ENCODE measurements around the gene MRPL53. TPM values are rescaled to one million over a fixed set of nuclear protein-coding genes. Genes with fewer than 3 reads are reported as not detected.

MRPL53 gene
- total RNA-seq, 1 experiment from 2014 or later: 52.1 TPM

GRCh38 chr2:74501335-74502071 lies 29.0 kb upstream of the MRPL53 start (continued):
- TF ChIP-seq PRDM15 (CRISPR knock-in tag; IDR thresholded peaks at IDR 0.05) (no peak), ZBTB21 (CRISPR knock-in tag; IDR thresholded peaks at IDR 0.05; ENCODE audit: borderline replicate concordance) (no peak), HMGXB4 (CRISPR knock-in tag; IDR thresholded peaks at IDR 0.05) (no peak), USF1 (CRISPR knock-in tag; IDR thresholded peaks at IDR 0.05) (no peak), ZNF263 (CRISPR knock-in tag; IDR thresholded peaks at IDR 0.05; ENCODE audit: low read depth) (no peak), GTF2I (CRISPR knock-in tag; conservative IDR thresholded peaks at IDR 0.05) (no peak), IRF1 (CRISPR knock-in tag; IDR thresholded peaks at IDR 0.05) (no peak), SP1 (CRISPR knock-in tag; conservative IDR thresholded peaks at IDR 0.05) (no peak), ZNF219 (CRISPR knock-in tag; IDR thresholded peaks at IDR 0.05; ENCODE audit: borderline replicate concordance) (no peak), HMGA2 (CRISPR knock-in tag; IDR thresholded peaks at IDR 0.05) (no peak), ATF2 (CRISPR knock-in tag; IDR thresholded peaks at IDR 0.05; ENCODE audit: borderline replicate concordance, low read depth) (no peak), ZNF281 (CRISPR knock-in tag; IDR thresholded peaks at IDR 0.05) (no peak)

- Mint-ChIP-seq H3K27me3 (ENCODE audit: low read depth) (peaks cover 100% of the 10 kb centered on the region), H3K9me3 (no peaks in the 10 kb centered on the region), H3K4me1 (peaks cover 54% of the 10 kb centered on the region), H3K27ac (no peak overlapping the region), H3K36me3 (peaks cover 13% of the 10 kb centered on the region), H3K4me3 (no peak overlapping the region)
- no peak for ATAC-seq
- CTCF ChIA-PET: interaction anchor here (1.7 to 6.0 kb wide), 4 partner anchors 10 to 87 kb away, joined by 5 to 43 read pairs (median 12); partner anchors contain the start of genes CCDC142 and TTC31
- no peak for TF ChIP-seq NR1H2 (CRISPR knock-in tag; IDR thresholded peaks at IDR 0.05)
- POLR2A ChIA-PET: interaction anchor here (0.8 to 1.5 kb wide), 2 partner anchors 18 to 43 kb away, joined by 3 to 6 read pairs; partner anchors contain the start of genes CCDC142 and WBP1
- no peak for DNase-seq (ENCODE audit: low spot score)
Observed at GRCh38 chr2:74500578-74500946, 28.1 kb upstream of the MRPL53 start.

Measured in WTC11 (cell line).